ENCODE data around the gene VSIG10.

The VSIG10 gene

DNA sequence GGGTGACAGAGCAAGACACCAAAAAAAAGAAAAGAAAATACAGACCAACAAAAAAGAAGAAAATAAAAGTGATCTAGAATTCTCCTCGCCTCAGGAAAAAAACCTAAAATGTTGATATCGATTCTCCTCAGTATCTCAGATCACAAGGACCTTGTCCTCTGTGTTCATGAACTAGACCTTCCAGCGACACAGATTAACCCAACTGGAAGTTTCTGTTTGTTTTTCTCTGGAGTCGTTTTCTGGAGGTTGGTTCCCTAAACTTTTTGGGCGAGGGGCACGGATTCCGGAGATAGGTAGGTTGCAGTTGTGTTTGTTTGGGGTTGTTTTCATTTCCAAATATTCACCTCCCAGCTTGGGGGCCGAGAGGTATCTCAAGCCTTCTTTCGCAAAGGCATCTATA, 87.9 kb downstream of the VSIG10 start:
- H3K4me3 ChIP-seq (ENCODE audit: low read depth, low read length) = peak overlapping the region; percentile 44
- POLR2A ChIA-PET = interaction anchor here (0.7 to 1.0 kb wide), 2 partner anchors 10 to 29 kb away, joined by 3 read pairs; no protein-coding TSS in a partner anchor
- no peak for DNase-seq (ENCODE audit: low read depth, low spot score)
- TF ChIP-seq CTCF (IDR thresholded peaks at IDR 0.05; ENCODE audit: insufficient read depth, low read length, missing control alignments) = no peak
- CTCF ChIA-PET = interaction anchor here (1.2 to 1.4 kb wide), 2 partner anchors 19 to 141 kb away, joined by 3 to 8 read pairs; no protein-coding TSS in a partner anchor

- H3K4me3 ChIP-seq (ENCODE audit: low read depth, low read length) = no peak overlapping the region
- POLR2A ChIA-PET = no interaction called here
- CTCF ChIA-PET = no interaction called here
- no peak for DNase-seq (ENCODE audit: low read depth, low spot score)
- TF ChIP-seq CTCF (IDR thresholded peaks at IDR 0.05; ENCODE audit: insufficient read depth, low read length, missing control alignments) = no peak
Measured at GRCh38 chr12:118015306-118015705, 88.5 kb downstream of the VSIG10 start.

All from AG04449 (cell line).